Activated CD8-positive, alpha-beta T cell treated with anti-CD3 and anti-CD28 coated beads for 36 hours (primary cell): ENCODE results near the gene WNT3A. TPM values are rescaled to one million over a fixed set of nuclear protein-coding genes. Genes with fewer than 3 reads are reported as not detected.
A peak's percentile ranks its signal among the peaks of the same experiment; 100 is the strongest.

Source experiments
- ATAC-seq: fragments of 200-7000 bp; cut with Tn5 transposase; one replicate; pipeline ENCODE4 v1.10.0; 2021; ENCODE audit warnings: mild to moderate bottlenecking, moderate library complexity
- CTCF ChIA-PET: fragments of 350-600 bp; sonication (Branson Sonifier 250); formaldehyde crosslinking; loops from one replicate; lab custom pipeline; 2021; ENCODE audit warnings: antibody characterized with exemption; lab: Charles Lee
- POLR2A ChIA-PET: fragments of 350-600 bp; sonication (Branson Sonifier 250); formaldehyde crosslinking; loops from one replicate; lab custom pipeline; 2021; ENCODE audit warnings: antibody characterized with exemption; lab: Charles Lee
- DNase-seq: peaks from one replicate; pipeline ENCODE4 v3.0.0-alpha.2; 2020
- H3K27ac Mint-ChIP-seq: one replicate; pipeline ENCODE4 v1.8.0; 2021; ENCODE audit warnings: mild to moderate bottlenecking, mixed read lengths
- H3K27me3 Mint-ChIP-seq: one replicate; pipeline ENCODE4 v1.8.0; 2021; ENCODE audit warnings: mixed read lengths
- H3K36me3 Mint-ChIP-seq: one replicate; pipeline ENCODE4 v1.8.0; 2021; ENCODE audit warnings: low read depth, mixed read lengths
- H3K4me1 Mint-ChIP-seq: one replicate; pipeline ENCODE4 v1.8.0; 2021; ENCODE audit warnings: low read depth, mixed read lengths
- H3K4me3 Mint-ChIP-seq: one replicate; pipeline ENCODE4 v1.8.0; 2021; ENCODE audit warnings: mild to moderate bottlenecking, moderate library complexity, mixed read lengths
- H3K9me3 Mint-ChIP-seq: one replicate; pipeline ENCODE4 v1.8.0; 2021; ENCODE audit warnings: mixed read lengths
- intact Hi-C: fragments of 100-400 bp; cut with micrococcal nuclease; formaldehyde crosslinking; loops from one replicate; pipeline ENCODE4 v1.10.0; 2022
- total RNA-seq, 2 experiments: library from RNA; stranded (reverse); gene quantifications; one replicate each; pipeline ENCODE4 v1.2.3, GENCODE V29; 2021
- TF ChIP-seq, protein P1 (sequence below): fragments of 200-600 bp; IDR thresholded peaks from one replicate; pipeline ENCODE4 v1.8.0; 2022; ENCODE audit warnings: antibody characterized with exemption, mild to moderate bottlenecking

Gene WNT3A
- total RNA-seq, 2 experiments from 2014 or later = not detected

DNA sequence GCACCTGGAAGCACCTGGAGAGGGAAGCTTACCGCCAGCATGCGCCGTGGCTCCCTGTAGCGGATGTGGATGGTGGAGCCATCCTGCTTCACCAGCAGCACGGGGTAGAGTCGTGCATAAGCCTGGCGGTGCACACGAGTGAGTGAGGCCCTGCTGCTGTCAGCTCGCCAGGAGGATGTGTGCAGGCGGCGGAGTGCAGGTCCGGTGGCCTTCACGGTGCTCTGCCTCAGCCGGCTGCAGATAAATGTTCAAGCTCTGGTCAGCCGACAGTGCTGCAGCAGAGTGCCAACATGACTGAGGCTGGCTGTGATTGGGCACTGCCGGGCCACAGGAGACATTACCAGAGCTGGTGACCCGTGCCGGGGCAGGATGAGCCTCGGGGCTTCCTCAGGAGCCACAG is 100.8 kb downstream of the WNT3A start:
- Mint-ChIP-seq H3K9me3 (no peaks in the 10 kb centered on the region), H3K4me3 (peak overlapping the region; percentile 83), H3K27me3 (no peaks in the 10 kb centered on the region), H3K4me1 (peaks cover 37% of the 10 kb centered on the region), H3K27ac (peak overlapping the region; percentile 90), H3K36me3 (peaks cover 11% of the 10 kb centered on the region)
- TF ChIP-seq, protein P1, sequence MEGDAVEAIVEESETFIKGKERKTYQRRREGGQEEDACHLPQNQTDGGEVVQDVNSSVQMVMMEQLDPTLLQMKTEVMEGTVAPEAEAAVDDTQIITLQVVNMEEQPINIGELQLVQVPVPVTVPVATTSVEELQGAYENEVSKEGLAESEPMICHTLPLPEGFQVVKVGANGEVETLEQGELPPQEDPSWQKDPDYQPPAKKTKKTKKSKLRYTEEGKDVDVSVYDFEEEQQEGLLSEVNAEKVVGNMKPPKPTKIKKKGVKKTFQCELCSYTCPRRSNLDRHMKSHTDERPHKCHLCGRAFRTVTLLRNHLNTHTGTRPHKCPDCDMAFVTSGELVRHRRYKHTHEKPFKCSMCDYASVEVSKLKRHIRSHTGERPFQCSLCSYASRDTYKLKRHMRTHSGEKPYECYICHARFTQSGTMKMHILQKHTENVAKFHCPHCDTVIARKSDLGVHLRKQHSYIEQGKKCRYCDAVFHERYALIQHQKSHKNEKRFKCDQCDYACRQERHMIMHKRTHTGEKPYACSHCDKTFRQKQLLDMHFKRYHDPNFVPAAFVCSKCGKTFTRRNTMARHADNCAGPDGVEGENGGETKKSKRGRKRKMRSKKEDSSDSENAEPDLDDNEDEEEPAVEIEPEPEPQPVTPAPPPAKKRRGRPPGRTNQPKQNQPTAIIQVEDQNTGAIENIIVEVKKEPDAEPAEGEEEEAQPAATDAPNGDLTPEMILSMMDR = no peak
- intact Hi-C loops = no loop called here
- POLR2A ChIA-PET = interaction anchor here (0.6 to 4.2 kb wide), 3 partner anchors 17 to 164 kb away, joined by 3 to 21 read pairs (median 8); partner anchors contain the start of gene ARF1
- ATAC-seq (no peak), DNase-seq (no peak)
- CTCF ChIA-PET = no interaction called here

DNA sequence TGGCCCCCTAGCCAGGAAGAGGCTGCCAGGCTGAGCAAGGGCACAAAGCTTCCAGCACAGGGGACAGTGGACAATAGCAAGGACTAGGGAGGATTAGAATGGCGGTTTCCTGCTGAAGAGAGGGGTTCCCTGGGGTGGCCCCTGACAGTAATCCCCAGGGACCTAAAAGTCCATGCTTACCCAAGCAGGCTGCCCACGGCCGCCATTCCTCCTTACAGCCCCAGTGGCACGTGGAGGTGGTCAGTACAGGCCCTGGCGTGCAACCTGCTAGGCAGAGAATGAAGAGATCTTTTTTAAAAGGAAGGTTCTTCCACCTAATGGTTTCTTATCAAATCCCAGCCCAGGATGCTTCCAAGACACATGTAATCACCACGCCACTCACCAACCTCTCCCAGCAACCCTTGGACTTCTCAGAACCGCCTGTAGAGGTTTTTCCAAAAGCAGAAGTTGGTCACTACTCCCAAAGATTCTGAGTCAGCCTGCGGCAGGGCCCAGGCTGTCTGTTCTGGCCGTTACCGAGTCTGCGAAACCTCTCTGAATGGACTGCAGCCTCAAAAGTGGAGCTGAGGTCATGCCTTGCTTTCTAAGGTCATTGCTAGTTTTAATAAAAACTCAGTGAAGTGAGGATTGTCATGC is 101.4 kb downstream of the WNT3A start:
- Mint-ChIP-seq H3K9me3 (no peaks in the 10 kb centered on the region), H3K36me3 (peaks cover 9% of the 10 kb centered on the region), H3K4me1 (peaks cover 37% of the 10 kb centered on the region), H3K27ac (peak overlapping the region; percentile 90), H3K4me3 (peak overlapping the region; percentile 83), H3K27me3 (no peaks in the 10 kb centered on the region)
- CTCF ChIA-PET = interaction anchor here (3.1 kb wide), 1 partner anchor 23 kb away, joined by 15 read pairs; no protein-coding TSS in a partner anchor
- ATAC-seq (no peak), DNase-seq (no peak)
- TF ChIP-seq, protein P1 = no peak
- intact Hi-C loops = no loop called here
- POLR2A ChIA-PET = interaction anchor here (0.5 to 4.2 kb wide), 10 partner anchors 11 to 350 kb away, joined by 3 to 21 read pairs (median 3); partner anchors contain the start of gene ARF1

- intact Hi-C loops = loop anchor here (1.0 kb wide), 1 partner anchor 58 kb away; no protein-coding TSS in a partner anchor
- peaks cover 36% of the 10 kb centered on the region for H3K4me1 Mint-ChIP-seq
- ChIA-PET POLR2A (interaction anchor here (0.5 to 4.2 kb wide), 10 partner anchors 11 to 349 kb away, joined by 3 to 21 read pairs (median 3); partner anchors contain the start of genes ARF1 and IBA57), CTCF (interaction anchor here (3.1 kb wide), 1 partner anchor 22 kb away, joined by 15 read pairs; no protein-coding TSS in a partner anchor)
- ATAC-seq = no peak
- TF ChIP-seq, protein P1 = no peak
- H3K27ac Mint-ChIP-seq = peak overlapping the region; percentile 90
- H3K36me3 Mint-ChIP-seq = peaks cover 7% of the 10 kb centered on the region
- no peaks in the 10 kb centered on the region for H3K27me3 Mint-ChIP-seq
- no peak for DNase-seq
- no peaks in the 10 kb centered on the region for H3K9me3 Mint-ChIP-seq
- peak overlapping the region; percentile 83 for H3K4me3 Mint-ChIP-seq
These were observed 101.9 kb downstream of the WNT3A start for GRCh38 chr1:228108742-228109072.

DNA sequence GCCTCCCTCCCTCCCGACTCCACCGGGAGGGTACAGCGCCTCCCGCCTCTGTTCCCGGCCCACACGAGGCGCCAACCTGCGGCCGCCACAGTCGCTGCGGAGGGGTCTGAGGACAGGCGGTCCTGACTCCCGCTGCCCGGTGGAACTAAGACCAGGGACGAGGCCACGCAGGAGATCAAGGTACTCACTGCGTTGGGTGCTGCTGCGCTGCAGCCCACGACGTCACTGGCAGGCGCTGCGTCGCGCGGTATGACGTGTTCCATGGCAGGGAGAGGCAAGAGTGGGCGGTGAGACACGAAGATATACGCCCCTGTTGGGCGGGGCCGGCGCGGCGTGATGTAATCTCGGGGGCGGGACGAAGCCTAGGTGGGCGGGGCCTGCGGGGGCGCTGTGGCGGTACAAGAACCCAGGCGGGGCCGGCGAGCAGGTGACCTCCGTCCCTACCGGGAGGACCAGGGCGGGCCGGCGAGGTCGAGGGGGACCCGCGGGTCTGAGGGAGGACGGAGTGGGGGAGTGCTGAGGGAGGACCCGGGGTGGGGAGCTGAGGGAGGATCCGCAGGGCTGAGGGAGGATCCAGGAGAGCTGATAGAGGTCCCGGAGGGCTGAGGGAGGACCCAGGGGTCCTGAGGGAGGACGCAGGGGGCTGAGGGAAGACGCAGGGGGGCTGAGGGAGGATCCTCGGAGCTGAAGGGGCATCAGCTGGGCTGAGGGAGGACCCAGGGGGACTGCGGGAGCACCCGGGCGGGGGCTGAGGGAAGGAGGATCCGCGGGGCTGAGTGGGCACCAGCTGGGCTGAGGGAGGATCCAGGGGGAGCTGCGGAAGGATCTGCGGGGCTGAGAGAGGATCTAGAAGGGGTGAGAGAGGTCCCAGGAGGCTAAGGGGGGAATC is 102.5 kb downstream of the WNT3A start, which contains the start of gene MRPL55:
TSS of gene MRPL55 (minus strand) at position 227 of the 889 bp plus-strand sequence. CDS start 1,039 bp downstream, outside the sequence.
- ChIA-PET CTCF (interaction anchor here (3.1 kb wide), 1 partner anchor 22 kb away, joined by 15 read pairs; no protein-coding TSS in a partner anchor), POLR2A (interaction anchor here (0.6 to 4.2 kb wide), 15 partner anchors 10 to 348 kb away, joined by 3 to 21 read pairs (median 4); partner anchors contain the start of genes ARF1 and IBA57)
- no peaks in the 10 kb centered on the region for H3K27me3 Mint-ChIP-seq
- intact Hi-C loops = loop anchor here (1.0 kb wide), 1 partner anchor 57 kb away; no protein-coding TSS in a partner anchor
- H3K36me3 Mint-ChIP-seq = peaks cover 7% of the 10 kb centered on the region
- peak within 1 kb of the TSS; percentile 83 for H3K4me3 Mint-ChIP-seq
- H3K4me1 Mint-ChIP-seq = peaks cover 31% of the 10 kb centered on the region
- TF ChIP-seq, protein P1 = no peak
- ATAC-seq (peak; percentile 93), DNase-seq (peak; percentile 99)
- H3K27ac Mint-ChIP-seq = peak within 1 kb of the TSS; percentile 90
- no peaks in the 10 kb centered on the region for H3K9me3 Mint-ChIP-seq
